GM21717 (cell line): ENCODE results near the gene DHX58.

Experiments used
- ATAC-seq: cut with Tn5 transposase; IDR thresholded peaks from one replicate; pipeline ENCODE4 v1.9.1; 2021; ENCODE audit warnings: mild to moderate bottlenecking, moderate library complexity; ENCODE audit not compliant: unreplicated experiment

The DHX58 gene

GRCh38 chr17:42056635-42057034 lies 55.9 kb downstream of the DHX58 start:
- no peak for ATAC-seq

- no peak for ATAC-seq
Observed at GRCh38 chr17:42055496-42055895, 57.0 kb downstream of the DHX58 start.

- ATAC-seq, result no peak
Observed at GRCh38 chr17:42055027-42055426, 57.5 kb downstream of the DHX58 start.

- no peak for ATAC-seq
Observed at GRCh38 chr17:42053731-42054500, 58.6 kb downstream of the DHX58 start.

- no peak for ATAC-seq
Observed at GRCh38 chr17:42052346-42052877, 60.1 kb downstream of the DHX58 start.

GRCh38 chr17:42051645-42052044 lies 60.9 kb downstream of the DHX58 start:
- no peak for ATAC-seq
